ENCODE measurements around the gene PRKCZ.

- TF ChIP-seq POLR2AphosphoS5 (IDR thresholded peaks at IDR 0.05; ENCODE audit: low read depth, low read length) (no peak), REST (IDR thresholded peaks at IDR 0.05; ENCODE audit: insufficient read depth in 1 of 2, low read depth in 2 of 2, low read length in 2 of 2) (no peak), TAF1 (IDR thresholded peaks at IDR 0.05; ENCODE audit: borderline replicate concordance, insufficient read depth, low read length) (no peak), FOXP2 (optimal IDR thresholded peaks at IDR 0.05; ENCODE audit: borderline replicate concordance, extremely low read depth, extremely low read length, insufficient read depth) (no peak), SIN3A (IDR thresholded peaks at IDR 0.05; ENCODE audit: borderline replicate concordance, insufficient read depth, low read length) (no peak)
These were observed 110.5 kb downstream of the PRKCZ start for GRCh38 chr1:2160451-2161300.

Data from PFSK-1 (cell line).